ES-I3 (cell line): ENCODE data around the gene PRSS33.
A peak's percentile ranks its signal among the peaks of the same experiment; 100 is the strongest.

ENCODE experiments used
- H3K36me3 ChIP-seq: 2 replicates; pipeline ENCODE4 v1.6.1; 2013; ENCODE audit warnings: mild to moderate bottlenecking, low read length, control low read depth, moderate library complexity; ENCODE audit not compliant: insufficient read depth
- H3K4me1 ChIP-seq: 2 replicates; pipeline ENCODE4 v1.6.1; 2013; ENCODE audit warnings: mild to moderate bottlenecking, control low read depth, low read length; ENCODE audit not compliant: insufficient read depth
- H3K9ac ChIP-seq: 2 replicates; pipeline ENCODE4 v1.6.1; 2013; ENCODE audit warnings: low read depth, mild to moderate bottlenecking, low read length, moderate library complexity
- H3K9me3 ChIP-seq: 2 replicates; pipeline ENCODE4 v1.6.1; 2013; ENCODE audit warnings: mild to moderate bottlenecking, low read length, moderate library complexity; ENCODE audit not compliant: control insufficient read depth, insufficient read depth

Gene PRSS33

GRCh38 chr16:2798723-2799204 is 11.4 kb upstream of the PRSS33 start:
- Histone ChIP-seq H3K4me1 (no peaks in the 10 kb centered on the region), H3K36me3 (no peaks in the 10 kb centered on the region), H3K9ac (no peak overlapping the region), H3K9me3 (peaks cover 4% of the 10 kb centered on the region)

GRCh38 chr16:2795395-2796143 is 8.2 kb upstream of the PRSS33 start:
- Histone ChIP-seq H3K36me3 (no peaks in the 10 kb centered on the region), H3K9ac (no peak overlapping the region), H3K4me1 (no peaks in the 10 kb centered on the region), H3K9me3 (no peaks in the 10 kb centered on the region)

- no peaks in the 10 kb centered on the region for H3K4me1 ChIP-seq
- no peaks in the 10 kb centered on the region for H3K9me3 ChIP-seq
- no peak overlapping the region for H3K9ac ChIP-seq
- H3K36me3 ChIP-seq = no peaks in the 10 kb centered on the region
These were observed 5.6 kb upstream of the PRSS33 start for GRCh38 chr16:2792940-2793339.

GRCh38 chr16:2791174-2791573 is 3.8 kb upstream of the PRSS33 start:
- Histone ChIP-seq H3K9me3 (no peaks in the 10 kb centered on the region), H3K36me3 (no peaks in the 10 kb centered on the region), H3K4me1 (no peaks in the 10 kb centered on the region), H3K9ac (no peak overlapping the region)

GRCh38 chr16:2790631-2791030 is 3.3 kb upstream of the PRSS33 start:
- Histone ChIP-seq H3K4me1 (no peaks in the 10 kb centered on the region; the same call in 1 of the 2 replicates), H3K9ac (no peak overlapping the region), H3K36me3 (no peaks in the 10 kb centered on the region), H3K9me3 (no peaks in the 10 kb centered on the region)

- no peak overlapping the region for H3K9ac ChIP-seq
- no peaks in the 10 kb centered on the region; the same call in 1 of the 2 replicates for H3K4me1 ChIP-seq
- no peaks in the 10 kb centered on the region for H3K9me3 ChIP-seq
- H3K36me3 ChIP-seq = no peaks in the 10 kb centered on the region
These were observed 601 bp upstream of the PRSS33 start for GRCh38 chr16:2787961-2788360.

- H3K4me1 ChIP-seq = no peaks in the 10 kb centered on the region; the same call in 1 of the 2 replicates
- H3K36me3 ChIP-seq = no peaks in the 10 kb centered on the region
- no peak overlapping the region for H3K9ac ChIP-seq
- H3K9me3 ChIP-seq = no peaks in the 10 kb centered on the region
These were observed 571 bp downstream of the PRSS33 start for GRCh38 chr16:2786826-2787151.

- no peaks in the 10 kb centered on the region for H3K36me3 ChIP-seq
- no peak overlapping the region for H3K9ac ChIP-seq
- no peaks in the 10 kb centered on the region for H3K9me3 ChIP-seq
- no peaks in the 10 kb centered on the region; the same call in 1 of the 2 replicates for H3K4me1 ChIP-seq
These were observed 1.1 kb downstream of the PRSS33 start for GRCh38 chr16:2786061-2786825.

GRCh38 chr16:2785101-2785991 is 2.0 kb downstream of the PRSS33 start:
- H3K9me3 ChIP-seq = no peaks in the 10 kb centered on the region
- no peaks in the 10 kb centered on the region for H3K36me3 ChIP-seq
- H3K4me1 ChIP-seq = peaks cover 3% of the 10 kb centered on the region; the same call in 1 of the 2 replicates
- H3K9ac ChIP-seq = peak overlapping the region; percentile 35; the same call in 1 of the 2 replicates

GRCh38 chr16:2784358-2785100 is 2.8 kb downstream of the PRSS33 start:
- no peak overlapping the region; the same call in 1 of the 2 replicates for H3K9ac ChIP-seq
- H3K9me3 ChIP-seq = no peaks in the 10 kb centered on the region
- H3K4me1 ChIP-seq = peaks cover 7% of the 10 kb centered on the region; the same call in 1 of the 2 replicates
- H3K36me3 ChIP-seq = no peaks in the 10 kb centered on the region

GRCh38 chr16:2783581-2784357 is 3.6 kb downstream of the PRSS33 start:
- no peaks in the 10 kb centered on the region for H3K9me3 ChIP-seq
- H3K9ac ChIP-seq = no peak overlapping the region
- H3K36me3 ChIP-seq = no peaks in the 10 kb centered on the region
- peaks cover 9% of the 10 kb centered on the region; the same call in 1 of the 2 replicates for H3K4me1 ChIP-seq

GRCh38 chr16:2782583-2783351 is 4.6 kb downstream of the PRSS33 start:
- Histone ChIP-seq H3K9ac (no peak overlapping the region), H3K9me3 (no peaks in the 10 kb centered on the region), H3K36me3 (no peaks in the 10 kb centered on the region), H3K4me1 (peaks cover 13% of the 10 kb centered on the region; the same call in 1 of the 2 replicates)
